ENCODE measurements around the gene EFNA4. TPM values are rescaled to one million over a fixed set of nuclear protein-coding genes. Genes with fewer than 3 reads are reported as not detected.

The EFNA4 gene
- polyA plus RNA-seq, 1 donor (not counting 4 experiments of a cell fraction or from before 2014, with no cell fraction given) = 7.6 TPM

DNA sequence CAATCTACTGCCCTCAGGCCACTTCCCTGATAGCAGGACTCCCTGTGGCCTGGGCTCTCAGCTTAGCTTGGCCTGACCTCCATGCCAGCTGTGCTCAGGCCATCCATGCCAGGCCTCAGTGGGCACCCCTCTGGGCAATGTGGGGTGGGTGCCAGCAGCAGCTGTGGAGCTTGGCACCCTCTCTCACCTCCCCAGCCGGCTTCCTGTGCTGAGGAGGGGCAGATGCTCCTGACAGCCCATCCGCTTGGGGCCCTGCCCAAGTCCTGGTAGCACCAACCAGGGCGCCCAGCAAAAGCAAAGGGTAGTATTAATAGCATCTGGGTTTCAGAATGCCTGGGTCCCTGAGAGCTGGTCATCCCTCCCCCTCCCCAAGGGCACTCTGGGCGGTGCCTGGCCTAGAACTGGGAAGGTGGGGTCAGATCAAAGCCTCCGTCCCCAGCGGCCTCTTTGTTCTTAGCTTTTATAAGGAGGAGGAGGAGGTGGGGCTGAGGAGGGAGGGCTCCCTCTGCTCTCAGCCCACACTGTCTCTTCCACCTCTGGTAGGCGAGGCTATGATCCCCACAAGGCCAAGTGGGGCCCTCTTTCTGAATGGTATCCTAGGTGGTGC lies 6.1 kb downstream of the EFNA4 start:
- FAIRE-seq (no peak), DNase-seq (ENCODE audit: low read depth, low spot score) (no peak)
- Histone ChIP-seq H3K27ac (ENCODE audit: control insufficient read depth, insufficient read depth, low read length) (no peak overlapping the region), H3K9ac (ENCODE audit: control insufficient read depth, extremely low read depth, insufficient read depth, low read length) (no peak overlapping the region), H3K79me2 (ENCODE audit: control insufficient read depth, insufficient read depth, low read length) (no peaks in the 10 kb centered on the region), H2AFZ (ENCODE audit: control insufficient read depth, low read length) (no peak overlapping the region), H3K4me1 (ENCODE audit: control insufficient read depth, extremely low read depth, insufficient read depth, low read length) (peaks cover 23% of the 10 kb centered on the region), H4K20me1 (ENCODE audit: control insufficient read depth, extremely low read depth, insufficient read depth, low read length) (no peaks in the 10 kb centered on the region), H3K4me2 (ENCODE audit: control insufficient read depth, extremely low read depth, insufficient read depth, low read depth, low read length) (no peak overlapping the region), H3K4me3 (ENCODE audit: control insufficient read depth in 2 of 3, extremely low read depth in 1 of 3, insufficient read depth in 2 of 3, low read depth in 1 of 3, low read length in 3 of 3) (no peak overlapping the region), H3K27me3 (ENCODE audit: control insufficient read depth, extremely low read depth, insufficient read depth, low read length) (no peaks in the 10 kb centered on the region), H3K9me1 (ENCODE audit: control insufficient read depth, extremely low read depth, insufficient read depth, low read length) (no peaks in the 10 kb centered on the region), H3K36me3 (ENCODE audit: control insufficient read depth in 2 of 2, extremely low read depth in 1 of 2, insufficient read depth in 2 of 2, low read length in 2 of 2) (peaks cover 0 to 18% of the 10 kb centered on the region in 2 experiments), H3K9me3 (ENCODE audit: control insufficient read depth, low read depth, low read length) (no peaks in the 10 kb centered on the region)
- dilution Hi-C loops (cut with MboI; ENCODE audit: extremely low pct_ligation_motif_present, low sequenced_read_pairs) = no loop called here
- TF ChIP-seq, protein P1, sequence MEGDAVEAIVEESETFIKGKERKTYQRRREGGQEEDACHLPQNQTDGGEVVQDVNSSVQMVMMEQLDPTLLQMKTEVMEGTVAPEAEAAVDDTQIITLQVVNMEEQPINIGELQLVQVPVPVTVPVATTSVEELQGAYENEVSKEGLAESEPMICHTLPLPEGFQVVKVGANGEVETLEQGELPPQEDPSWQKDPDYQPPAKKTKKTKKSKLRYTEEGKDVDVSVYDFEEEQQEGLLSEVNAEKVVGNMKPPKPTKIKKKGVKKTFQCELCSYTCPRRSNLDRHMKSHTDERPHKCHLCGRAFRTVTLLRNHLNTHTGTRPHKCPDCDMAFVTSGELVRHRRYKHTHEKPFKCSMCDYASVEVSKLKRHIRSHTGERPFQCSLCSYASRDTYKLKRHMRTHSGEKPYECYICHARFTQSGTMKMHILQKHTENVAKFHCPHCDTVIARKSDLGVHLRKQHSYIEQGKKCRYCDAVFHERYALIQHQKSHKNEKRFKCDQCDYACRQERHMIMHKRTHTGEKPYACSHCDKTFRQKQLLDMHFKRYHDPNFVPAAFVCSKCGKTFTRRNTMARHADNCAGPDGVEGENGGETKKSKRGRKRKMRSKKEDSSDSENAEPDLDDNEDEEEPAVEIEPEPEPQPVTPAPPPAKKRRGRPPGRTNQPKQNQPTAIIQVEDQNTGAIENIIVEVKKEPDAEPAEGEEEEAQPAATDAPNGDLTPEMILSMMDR (optimal IDR thresholded peaks at IDR 0.05 in 1 of 3, IDR thresholded peaks at IDR 0.05 in 1 of 3, conservative IDR thresholded peaks at IDR 0.05 in 1 of 3; ENCODE audit: extremely low read depth in 1 of 3, insufficient read depth in 2 of 3, low read length in 3 of 3) = no peak
- no peak for TF ChIP-seq EZH2 (IDR thresholded peaks at IDR 0.05; ENCODE audit: low read length)

- Histone ChIP-seq H3K27me3 (ENCODE audit: control insufficient read depth, extremely low read depth, insufficient read depth, low read length) (no peaks in the 10 kb centered on the region), H3K4me1 (ENCODE audit: control insufficient read depth, extremely low read depth, insufficient read depth, low read length) (peaks cover 21% of the 10 kb centered on the region), H3K79me2 (ENCODE audit: control insufficient read depth, insufficient read depth, low read length) (no peaks in the 10 kb centered on the region), H2AFZ (ENCODE audit: control insufficient read depth, low read length) (no peak overlapping the region), H3K27ac (ENCODE audit: control insufficient read depth, insufficient read depth, low read length) (no peak overlapping the region), H4K20me1 (ENCODE audit: control insufficient read depth, extremely low read depth, insufficient read depth, low read length) (no peaks in the 10 kb centered on the region), H3K4me2 (ENCODE audit: control insufficient read depth, extremely low read depth, insufficient read depth, low read depth, low read length) (peak overlapping the region; percentile 86), H3K4me3 (ENCODE audit: control insufficient read depth in 2 of 3, extremely low read depth in 1 of 3, insufficient read depth in 2 of 3, low read depth in 1 of 3, low read length in 3 of 3) (no peak overlapping the region), H3K9ac (ENCODE audit: control insufficient read depth, extremely low read depth, insufficient read depth, low read length) (peak overlapping the region; percentile 63), H3K9me3 (ENCODE audit: control insufficient read depth, low read depth, low read length) (no peaks in the 10 kb centered on the region), H3K36me3 (ENCODE audit: control insufficient read depth in 2 of 2, extremely low read depth in 1 of 2, insufficient read depth in 2 of 2, low read length in 2 of 2) (peaks cover 0 to 18% of the 10 kb centered on the region in 2 experiments), H3K9me1 (ENCODE audit: control insufficient read depth, extremely low read depth, insufficient read depth, low read length) (no peaks in the 10 kb centered on the region)
- DNase-seq (ENCODE audit: low read depth, low spot score) = no peak
- dilution Hi-C loops (cut with MboI; ENCODE audit: extremely low pct_ligation_motif_present, low sequenced_read_pairs) = no loop called here
- no peak for FAIRE-seq
- TF ChIP-seq, protein P1 (optimal IDR thresholded peaks at IDR 0.05 in 1 of 3, IDR thresholded peaks at IDR 0.05 in 1 of 3, conservative IDR thresholded peaks at IDR 0.05 in 1 of 3; ENCODE audit: extremely low read depth in 1 of 3, insufficient read depth in 2 of 3, low read length in 3 of 3) = no peak
- TF ChIP-seq EZH2 (IDR thresholded peaks at IDR 0.05; ENCODE audit: low read length) = no peak
Observed at GRCh38 chr1:155070158-155070621, 6.7 kb downstream of the EFNA4 start.

Measured in keratinocyte (primary cell).